22Rv1 (cell line): Measurements from ENCODE around the gene TMEM205.

Experiments
- H3K27ac ChIP-seq: fragments of 450-650 bp; 2 replicates; pipeline ENCODE4 v1.5.1; 2017
- CTCF ChIP-seq: fragments of 450-650 bp; IDR thresholded peaks from 2 replicates; pipeline ENCODE4 v1.5.1; 2017; ENCODE audit warnings: mild to moderate bottlenecking
- ZFX ChIP-seq: fragments of 450-650 bp; IDR thresholded peaks from 2 replicates; pipeline ENCODE4 v1.6.1; 2017; ENCODE audit warnings: antibody characterized with exemption, borderline replicate concordance

TMEM205 gene

GRCh38 chr19:11375143-11375948 is 29.3 kb upstream of the TMEM205 start:
- no peak for TF ChIP-seq ZFX
- no peak for TF ChIP-seq CTCF
- H3K27ac ChIP-seq: peak overlapping the region; percentile 98

- no peak for TF ChIP-seq ZFX
- H3K27ac ChIP-seq: peak within 1 kb of the TSS; percentile 98
Measured at GRCh38 chr19:11374433-11375142, 28.5 kb upstream of the TMEM205 start, which contains the start of gene SWSAP1. Gene SWSAP1 (plus strand): TSS chr19:11374666. CDS start chr19:11374681, 15 bp downstream.

- TF ChIP-seq ZFX: no peak
- no peak for TF ChIP-seq CTCF
- peak overlapping the region; percentile 98 for H3K27ac ChIP-seq
Measured at GRCh38 chr19:11373885-11374432, 27.9 kb upstream of the TMEM205 start.

GRCh38 chr19:11373166-11373884 is 27.3 kb upstream of the TMEM205 start:
- peak overlapping the region; percentile 98 for H3K27ac ChIP-seq
- no peak for TF ChIP-seq CTCF
- no peak for TF ChIP-seq ZFX

- H3K27ac ChIP-seq: no peak overlapping the region
- no peak for TF ChIP-seq CTCF
- no peak for TF ChIP-seq ZFX
Measured at GRCh38 chr19:11370744-11371143, 24.7 kb upstream of the TMEM205 start.

- TF ChIP-seq CTCF: no peak
- no peak for TF ChIP-seq ZFX
- H3K27ac ChIP-seq: no peak overlapping the region
Measured at GRCh38 chr19:11367528-11367927, 21.5 kb upstream of the TMEM205 start.

GRCh38 chr19:11365557-11366117 is 19.6 kb upstream of the TMEM205 start:
- H3K27ac ChIP-seq: no peak overlapping the region
- TF ChIP-seq ZFX: no peak
- no peak for TF ChIP-seq CTCF
